Neural progenitor cell (in vitro differentiated cells): ENCODE measurements around the gene CREB5. TPM values are rescaled to one million over a fixed set of nuclear protein-coding genes. Genes with fewer than 3 reads are reported as not detected.

ENCODE experiments used
- DNase-seq: peaks from one replicate; pipeline ENCODE4 v3.0.0-alpha.2; 2016; ENCODE audit warnings: low spot score
- H2AFZ ChIP-seq: fragments of 200-600 bp; sonication (generic); replicated peaks from 2 replicates; pipeline ENCODE4 v1.6.1; 2016; ENCODE audit warnings: antibody characterized with exemption
- H3F3A ChIP-seq: fragments of 200-600 bp; sonication (generic); 2 replicates; pipeline ENCODE4 v1.6.1; 2016; ENCODE audit warnings: antibody characterized with exemption, low read depth
- H3K27ac ChIP-seq: fragments of 200-600 bp; sonication (generic); 2 replicates; pipeline ENCODE4 v1.5.1; 2016; ENCODE audit warnings: mild to moderate bottlenecking
- H3K27me3 ChIP-seq: fragments of 200-600 bp; sonication (generic); 2 replicates; pipeline ENCODE4 v1.6.1; 2016; ENCODE audit warnings: mild to moderate bottlenecking, moderate library complexity
- H3K36me3 ChIP-seq: fragments of 200-600 bp; sonication (generic); 2 replicates; pipeline ENCODE4 v1.5.1; 2016
- H3K4me1 ChIP-seq: fragments of 200-600 bp; sonication (generic); 2 replicates; pipeline ENCODE4 v1.6.1; 2016; ENCODE audit warnings: mixed run types
- H3K4me2 ChIP-seq: fragments of 200-600 bp; sonication (generic); 2 replicates; pipeline ENCODE4 v1.6.1; 2016
- H3K4me3 ChIP-seq: fragments of 200-600 bp; sonication (generic); 2 replicates; pipeline ENCODE4 v1.5.1; 2016
- H3K79me2 ChIP-seq: fragments of 200-600 bp; sonication (generic); 2 replicates; pipeline ENCODE4 v1.6.1; 2016; ENCODE audit warnings: low read depth
- H3K9ac ChIP-seq: fragments of 200-600 bp; sonication (generic); 2 replicates; pipeline ENCODE4 v1.6.1; 2016
- H3K9me3 ChIP-seq: fragments of 200-600 bp; sonication (generic); 2 replicates; pipeline ENCODE4 v1.5.1; 2016; ENCODE audit warnings: low read depth
- H4K20me1 ChIP-seq: fragments of 200-600 bp; sonication (generic); 2 replicates; pipeline ENCODE4 v1.6.1; 2016; ENCODE audit warnings: low read depth
- H3K27ac Mint-ChIP-seq: 3 replicates; pipeline ENCODE4 v1.8.0; 2021; ENCODE audit warnings: mixed read lengths
- H3K27me3 Mint-ChIP-seq: 2 replicates; pipeline ENCODE4 v1.8.0; 2022; ENCODE audit warnings: low read depth, mild to moderate bottlenecking, inconsistent platforms, moderate library complexity, mixed read lengths; ENCODE audit not compliant: insufficient read depth
- H3K36me3 Mint-ChIP-seq: 3 replicates; pipeline ENCODE4 v1.8.0; 2021; ENCODE audit warnings: mixed read lengths
- H3K4me1 Mint-ChIP-seq: 3 replicates; pipeline ENCODE4 v1.8.0; 2021; ENCODE audit warnings: mixed read lengths
- H3K4me3 Mint-ChIP-seq: 3 replicates; pipeline ENCODE4 v1.8.0; 2021; ENCODE audit warnings: mild to moderate bottlenecking, moderate library complexity, mixed read lengths
- H3K9me3 Mint-ChIP-seq: 3 replicates; pipeline ENCODE4 v1.8.0; 2020; ENCODE audit warnings: mixed read lengths
- CTCF ChIP-seq: fragments of 200-600 bp; sonication (generic); IDR thresholded peaks from 2 replicates; pipeline ENCODE4 v1.5.1; 2017; ENCODE audit warnings: antibody characterized with exemption, mild to moderate bottlenecking
- EZH2 ChIP-seq: fragments of 200-600 bp; sonication (generic); IDR thresholded peaks from 2 replicates; pipeline ENCODE4 v1.6.1; 2017; ENCODE audit warnings: antibody characterized with exemption, mild to moderate bottlenecking, moderate library complexity
- EZH2phosphoT487 ChIP-seq: fragments of 200-600 bp; sonication (generic); IDR thresholded peaks from 2 replicates; pipeline ENCODE4 v1.6.1; 2017; ENCODE audit warnings: antibody characterized with exemption
- total RNA-seq: library from RNA; depleted of rRNA; stranded (reverse); fragments of >200 nt; gene quantifications from 2 replicates; pipeline ENCODE4 v1.2.3, GENCODE V29; 2015; ENCODE audit warnings: low replicate concordance

CREB5 gene
- total RNA-seq, 1 donor from 2014 or later: 1.2 TPM

GRCh38 chr7:28813243-28813962 is 401.1 kb downstream of the CREB5 start:
- Histone ChIP-seq H3K4me2 (no peak overlapping the region), H3K4me3 (no peak overlapping the region), H3K79me2 (no peaks in the 10 kb centered on the region), H3F3A (no peaks in the 10 kb centered on the region), H3K4me1 (no peaks in the 10 kb centered on the region), H3K36me3 (no peaks in the 10 kb centered on the region), H4K20me1 (no peaks in the 10 kb centered on the region), H3K9me3 (no peaks in the 10 kb centered on the region), H3K9ac (no peak overlapping the region), H3K27me3 (no peaks in the 10 kb centered on the region), H2AFZ (peak overlapping the region; percentile 30), H3K27ac (no peak overlapping the region)
- Mint-ChIP-seq H3K4me1 (no peaks in the 10 kb centered on the region), H3K4me3 (no peak overlapping the region), H3K27me3 (peaks cover 3% of the 10 kb centered on the region), H3K36me3 (peaks cover 6% of the 10 kb centered on the region), H3K27ac (no peak overlapping the region), H3K9me3 (no peaks in the 10 kb centered on the region)
- DNase-seq: no peak
- TF ChIP-seq EZH2phosphoT487: no peak
- TF ChIP-seq CTCF: no peak
- TF ChIP-seq EZH2: no peak

- Histone ChIP-seq H3K36me3 (no peaks in the 10 kb centered on the region), H3K4me2 (no peak overlapping the region), H3K79me2 (no peaks in the 10 kb centered on the region), H3K27ac (no peak overlapping the region), H3K4me1 (peaks cover 3% of the 10 kb centered on the region), H4K20me1 (no peaks in the 10 kb centered on the region), H3K27me3 (no peaks in the 10 kb centered on the region), H3K9me3 (no peaks in the 10 kb centered on the region), H3K9ac (no peak overlapping the region), H2AFZ (no peak overlapping the region), H3K4me3 (no peak overlapping the region), H3F3A (no peaks in the 10 kb centered on the region)
- Mint-ChIP-seq H3K36me3 (peaks cover 6% of the 10 kb centered on the region), H3K27ac (no peak overlapping the region), H3K9me3 (no peaks in the 10 kb centered on the region), H3K4me1 (no peaks in the 10 kb centered on the region), H3K4me3 (no peak overlapping the region), H3K27me3 (peaks cover 3% of the 10 kb centered on the region)
- TF ChIP-seq EZH2phosphoT487 (no peak), EZH2 (no peak), CTCF (no peak)
- no peak for DNase-seq
Observed at GRCh38 chr7:28815369-28815927, 403.1 kb downstream of the CREB5 start.

- H3K4me3 Mint-ChIP-seq: no peak overlapping the region
- H3K9ac ChIP-seq: no peak overlapping the region
- H3K79me2 ChIP-seq: no peaks in the 10 kb centered on the region
- H3K27me3 ChIP-seq: no peaks in the 10 kb centered on the region
- H4K20me1 ChIP-seq: no peaks in the 10 kb centered on the region
- H3F3A ChIP-seq: no peaks in the 10 kb centered on the region
- H2AFZ ChIP-seq: no peak overlapping the region
- no peaks in the 10 kb centered on the region for H3K9me3 Mint-ChIP-seq
- no peak overlapping the region for H3K27ac ChIP-seq
- H3K27ac Mint-ChIP-seq: no peak overlapping the region
- H3K4me1 ChIP-seq: peaks cover 7% of the 10 kb centered on the region
- peaks cover 3% of the 10 kb centered on the region for H3K27me3 Mint-ChIP-seq
- no peaks in the 10 kb centered on the region for H3K4me1 Mint-ChIP-seq
- DNase-seq: no peak
- H3K36me3 Mint-ChIP-seq: peaks cover 6% of the 10 kb centered on the region
- H3K36me3 ChIP-seq: no peaks in the 10 kb centered on the region
- no peak overlapping the region for H3K4me2 ChIP-seq
- H3K4me3 ChIP-seq: no peak overlapping the region
- TF ChIP-seq EZH2 (no peak), CTCF (no peak), EZH2phosphoT487 (no peak)
- H3K9me3 ChIP-seq: no peaks in the 10 kb centered on the region
Observed at GRCh38 chr7:28815928-28816373, 403.6 kb downstream of the CREB5 start.
